ENCODE results near the gene CCR7.

DNA sequence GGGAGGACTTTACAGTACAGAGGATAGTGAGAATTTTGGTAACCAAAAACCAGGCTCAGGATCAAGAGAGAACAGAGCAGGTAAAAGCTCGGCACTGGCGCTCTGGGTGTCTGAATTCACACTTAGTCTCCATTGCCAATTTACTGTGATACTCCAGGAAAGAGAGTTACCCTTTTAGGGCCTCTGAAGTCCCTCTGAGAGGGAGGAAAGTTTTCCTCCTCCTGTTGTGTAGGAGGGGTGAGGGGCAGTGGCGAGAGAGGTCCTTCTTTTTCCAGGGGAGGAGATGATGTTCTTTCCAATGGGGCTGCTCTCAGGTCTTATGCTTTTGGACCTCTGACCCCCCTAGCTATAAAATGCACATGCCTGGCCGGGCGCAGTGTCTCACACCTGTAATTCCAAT lies 58.5 kb downstream of the CCR7 start:
- TF ChIP-seq, protein P1, sequence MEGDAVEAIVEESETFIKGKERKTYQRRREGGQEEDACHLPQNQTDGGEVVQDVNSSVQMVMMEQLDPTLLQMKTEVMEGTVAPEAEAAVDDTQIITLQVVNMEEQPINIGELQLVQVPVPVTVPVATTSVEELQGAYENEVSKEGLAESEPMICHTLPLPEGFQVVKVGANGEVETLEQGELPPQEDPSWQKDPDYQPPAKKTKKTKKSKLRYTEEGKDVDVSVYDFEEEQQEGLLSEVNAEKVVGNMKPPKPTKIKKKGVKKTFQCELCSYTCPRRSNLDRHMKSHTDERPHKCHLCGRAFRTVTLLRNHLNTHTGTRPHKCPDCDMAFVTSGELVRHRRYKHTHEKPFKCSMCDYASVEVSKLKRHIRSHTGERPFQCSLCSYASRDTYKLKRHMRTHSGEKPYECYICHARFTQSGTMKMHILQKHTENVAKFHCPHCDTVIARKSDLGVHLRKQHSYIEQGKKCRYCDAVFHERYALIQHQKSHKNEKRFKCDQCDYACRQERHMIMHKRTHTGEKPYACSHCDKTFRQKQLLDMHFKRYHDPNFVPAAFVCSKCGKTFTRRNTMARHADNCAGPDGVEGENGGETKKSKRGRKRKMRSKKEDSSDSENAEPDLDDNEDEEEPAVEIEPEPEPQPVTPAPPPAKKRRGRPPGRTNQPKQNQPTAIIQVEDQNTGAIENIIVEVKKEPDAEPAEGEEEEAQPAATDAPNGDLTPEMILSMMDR (IDR thresholded peaks at IDR 0.05; ENCODE audit: control extremely low read depth in 1 of 3, insufficient read depth in 1 of 3, low read depth in 1 of 3, low read length in 3 of 3), result no peak
- TF ChIP-seq POLR2A (IDR thresholded peaks at IDR 0.05; ENCODE audit: control extremely low read depth in 1 of 2, low read depth in 2 of 2, low read length in 2 of 2) (no peak), ASH2L (IDR thresholded peaks at IDR 0.05; ENCODE audit: low read length) (no peak), RFX5 (IDR thresholded peaks at IDR 0.05; ENCODE audit: borderline replicate concordance, low read depth, low read length) (no peak), EZH2 (IDR thresholded peaks at IDR 0.05; ENCODE audit: low read depth, low read length, severe bottlenecking) (no peak), POU5F1 (IDR thresholded peaks at IDR 0.05; ENCODE audit: low read depth, low read length) (no peak), TCF12 (IDR thresholded peaks at IDR 0.05; ENCODE audit: low read depth, low read length) (no peak), CBX5 (IDR thresholded peaks at IDR 0.05; ENCODE audit: low read depth, low read length) (no peak), SIN3A (conservative IDR thresholded peaks at IDR 0.05 in 1 of 2, IDR thresholded peaks at IDR 0.05 in 1 of 2; ENCODE audit: low read depth in 1 of 2, low read length in 2 of 2) (no peak)
- TF ChIP-seq, protein P2, sequence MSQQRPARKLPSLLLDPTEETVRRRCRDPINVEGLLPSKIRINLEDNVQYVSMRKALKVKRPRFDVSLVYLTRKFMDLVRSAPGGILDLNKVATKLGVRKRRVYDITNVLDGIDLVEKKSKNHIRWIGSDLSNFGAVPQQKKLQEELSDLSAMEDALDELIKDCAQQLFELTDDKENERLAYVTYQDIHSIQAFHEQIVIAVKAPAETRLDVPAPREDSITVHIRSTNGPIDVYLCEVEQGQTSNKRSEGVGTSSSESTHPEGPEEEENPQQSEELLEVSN (IDR thresholded peaks at IDR 0.05), result no peak
